OCI-LY3 (cell line): Measurements from ENCODE around the gene DOCK1.

Experiments used
- H2AFZ ChIP-seq: fragments of 200-600, 300-600 bp; shearing (Covaris generic); 2 replicates; pipeline ENCODE4 v1.6.0; 2014; ENCODE audit warnings: antibody characterized with exemption, low read depth, low read length
- H3K27ac ChIP-seq: fragments of 200-600, 300-600 bp; sonication (generic); 2 replicates; pipeline ENCODE4 v1.5.1; 2014; ENCODE audit warnings: mild to moderate bottlenecking, low read length, moderate library complexity, mixed read lengths
- H3K27me3 ChIP-seq: fragments of 200-600, 300-600 bp; sonication (generic); 2 replicates; pipeline ENCODE4 v1.6.1; 2014; ENCODE audit warnings: low read depth, low read length, mixed read lengths
- H3K36me3 ChIP-seq: fragments of 200-600, 300-600 bp; sonication (generic); replicated peaks from 2 replicates; pipeline ENCODE3; 2014; ENCODE audit warnings: low read depth, low read length, mixed read lengths
- H3K4me1 ChIP-seq: fragments of 300-600, 200-600 bp; sonication (generic); 2 replicates; pipeline ENCODE4 v1.6.1; 2014; ENCODE audit warnings: low read length, mixed read lengths
- H3K4me2 ChIP-seq: fragments of 200-600, 300-600 bp; sonication (generic); 2 replicates; pipeline ENCODE4 v1.6.1; 2014; ENCODE audit warnings: low read length, mixed read lengths
- H3K4me3 ChIP-seq: fragments of 300-600, 200-600 bp; sonication (generic); 2 replicates; pipeline ENCODE4 v1.5.1; 2014; ENCODE audit warnings: antibody characterized with exemption, mild to moderate bottlenecking, low read length, moderate library complexity
- H3K79me2 ChIP-seq: fragments of 300-600, 200-600 bp; shearing (Covaris generic); 2 replicates; pipeline ENCODE4 v1.6.1; 2014; ENCODE audit warnings: mild to moderate bottlenecking, low read length, mixed read lengths
- H3K9ac ChIP-seq: fragments of 300-600, 200-600 bp; shearing (Covaris generic); 2 replicates; pipeline ENCODE4 v1.6.0; 2014; ENCODE audit warnings: mild to moderate bottlenecking, low read length, moderate library complexity
- H3K9me3 ChIP-seq: fragments of 200-600, 300-600 bp; shearing (Covaris generic); 2 replicates; pipeline ENCODE4 v1.6.1; 2014; ENCODE audit warnings: low read length, mixed read lengths; ENCODE audit not compliant: insufficient read depth
- H4K20me1 ChIP-seq: fragments of 200-600, 300-600 bp; sonication (generic); 2 replicates; pipeline ENCODE4 v1.6.1; 2016; ENCODE audit warnings: low read length, mixed read lengths; ENCODE audit not compliant: insufficient read depth
- CTCF ChIP-seq: fragments of 200-600, 300-600 bp; sonication (generic); IDR thresholded peaks from 2 replicates; pipeline ENCODE4 v1.5.1; 2014; ENCODE audit warnings: antibody characterized with exemption, low read length, low read depth
- EZH2phosphoT487 ChIP-seq: fragments of 200-600 bp; shearing (Covaris generic); IDR thresholded peaks from 2 replicates; pipeline ENCODE4 v1.6.1; 2018; ENCODE audit warnings: antibody characterized with exemption, mixed run types, low read depth

Gene DOCK1

GRCh38 chr10:127492607-127493250, 587.5 kb downstream of the DOCK1 start:
- Histone ChIP-seq H3K79me2 (no peaks in the 10 kb centered on the region), H3K27ac (no peak overlapping the region), H4K20me1 (no peaks in the 10 kb centered on the region), H3K9me3 (no peaks in the 10 kb centered on the region), H3K27me3 (no peaks in the 10 kb centered on the region), H2AFZ (no peak overlapping the region), H3K9ac (no peak overlapping the region), H3K4me1 (no peaks in the 10 kb centered on the region), H3K4me3 (no peak overlapping the region), H3K36me3 (no peaks in the 10 kb centered on the region), H3K4me2 (no peak overlapping the region)
- TF ChIP-seq CTCF (no peak), EZH2phosphoT487 (no peak)

GRCh38 chr10:127496035-127496434, 590.8 kb downstream of the DOCK1 start:
- Histone ChIP-seq H3K4me2 (no peak overlapping the region), H3K9ac (no peak overlapping the region), H3K27ac (no peak overlapping the region), H4K20me1 (no peaks in the 10 kb centered on the region), H2AFZ (no peak overlapping the region), H3K36me3 (no peaks in the 10 kb centered on the region), H3K4me3 (no peak overlapping the region), H3K27me3 (no peaks in the 10 kb centered on the region), H3K9me3 (no peaks in the 10 kb centered on the region), H3K79me2 (no peaks in the 10 kb centered on the region), H3K4me1 (no peaks in the 10 kb centered on the region)
- no peak for TF ChIP-seq EZH2phosphoT487
- no peak for TF ChIP-seq CTCF

GRCh38 chr10:127497685-127498084, 592.5 kb downstream of the DOCK1 start:
- no peak for TF ChIP-seq CTCF
- no peak for TF ChIP-seq EZH2phosphoT487
- Histone ChIP-seq H4K20me1 (no peaks in the 10 kb centered on the region), H2AFZ (no peak overlapping the region), H3K27ac (no peak overlapping the region), H3K9ac (no peak overlapping the region), H3K4me2 (no peak overlapping the region), H3K27me3 (no peaks in the 10 kb centered on the region), H3K79me2 (no peaks in the 10 kb centered on the region), H3K36me3 (no peaks in the 10 kb centered on the region), H3K9me3 (no peaks in the 10 kb centered on the region), H3K4me3 (no peak overlapping the region), H3K4me1 (no peaks in the 10 kb centered on the region)

- Histone ChIP-seq H4K20me1 (no peaks in the 10 kb centered on the region), H3K4me2 (no peak overlapping the region), H3K4me3 (no peak overlapping the region), H2AFZ (no peak overlapping the region), H3K27me3 (no peaks in the 10 kb centered on the region), H3K36me3 (no peaks in the 10 kb centered on the region), H3K27ac (no peak overlapping the region), H3K9me3 (no peaks in the 10 kb centered on the region), H3K4me1 (no peaks in the 10 kb centered on the region), H3K9ac (no peak overlapping the region), H3K79me2 (no peaks in the 10 kb centered on the region)
- TF ChIP-seq EZH2phosphoT487: no peak
- TF ChIP-seq CTCF: no peak
Measured at GRCh38 chr10:127498087-127498486, 592.9 kb downstream of the DOCK1 start.
